Left ventricle myocardium superior (tissue), 1 donor: ENCODE data around the gene BTBD2. TPM values are rescaled to one million over a fixed set of nuclear protein-coding genes. Genes with fewer than 3 reads are reported as not detected.

Experiments used
- ATAC-seq: fragments of 200-7000 bp; cut with Tn5 transposase; one replicate; pipeline ENCODE4 v1.9.1; 2020; ENCODE audit warnings: mild to moderate bottlenecking, moderate library complexity
- DNase-seq: peaks from one replicate; pipeline ENCODE4 v3.0.0-alpha.2; 2020
- intact Hi-C: fragments of 100-400 bp; cut with micrococcal nuclease; formaldehyde crosslinking; loops from one replicate; pipeline ENCODE4 v1.11.0; 2022
- total RNA-seq: library from RNA; stranded (reverse); fragmentation: NEBNext Ultra II Directional; extraction: Animal tissue kit (Norgen Biotek cat#: 25700); gene quantifications from one replicate; pipeline ENCODE4 v1.2.1, GENCODE V29; 2021
- donor health status: DM: no; HTN: yes; CAD: no; lungs with severe emphysema.

The BTBD2 gene
- total RNA-seq, 1 donor from 2014 or later, result 65.6 TPM

- DNase-seq (peak; percentile 77), ATAC-seq (no peak)
- intact Hi-C loops, result no loop called here
Measured at GRCh38 chr19:2051773-2052704, 36.5 kb upstream of the BTBD2 start.

GRCh38 chr19:2050991-2051772, 35.7 kb upstream of the BTBD2 start, which contains the start of gene MKNK2:
MKNK2 (minus strand) TSS chr19:2051244; CDS start chr19:2050851, 393 bp downstream.
- ATAC-seq, result peak; percentile 69
- intact Hi-C loops, result no loop called here
- peak; percentile 98 for DNase-seq

GRCh38 chr19:2050349-2050990, 35.0 kb upstream of the BTBD2 start:
- DNase-seq, result peak; percentile 58
- ATAC-seq, result peak; percentile 1
- intact Hi-C loops, result no loop called here

- ATAC-seq (peak; percentile 72), DNase-seq (peak; percentile 88)
- intact Hi-C loops, result no loop called here
Measured at GRCh38 chr19:2049741-2050348, 34.3 kb upstream of the BTBD2 start.

- intact Hi-C loops, result no loop called here
- ATAC-seq (peak; percentile 4), DNase-seq (peak; percentile 64)
Measured at GRCh38 chr19:2048959-2049740, 33.6 kb upstream of the BTBD2 start.

- peak; percentile 29 for DNase-seq
- intact Hi-C loops, result no loop called here
- ATAC-seq, result no peak
Measured at GRCh38 chr19:2048104-2048958, 32.8 kb upstream of the BTBD2 start.

- intact Hi-C loops, result no loop called here
- no peak for ATAC-seq
Measured at GRCh38 chr19:2047449-2048103, 32.1 kb upstream of the BTBD2 start.

GRCh38 chr19:2047076-2047448, 31.5 kb upstream of the BTBD2 start:
- no peak for ATAC-seq
- intact Hi-C loops, result no loop called here
- no peak for DNase-seq

More at GRCh38 chr19:2047449-2048103, 32.1 kb upstream of the BTBD2 start:
- peak; percentile 73 for DNase-seq

GRCh38 chr19:2046046-2046907, 30.8 kb upstream of the BTBD2 start:
- DNase-seq (peak; percentile 34), ATAC-seq (no peak)
- intact Hi-C loops, result no loop called here

GRCh38 chr19:2045501-2046045, 30.1 kb upstream of the BTBD2 start:
- peak; percentile 66 for DNase-seq
- intact Hi-C loops, result no loop called here
- ATAC-seq, result no peak

GRCh38 chr19:2044709-2045500, 29.4 kb upstream of the BTBD2 start:
- DNase-seq, result peak; percentile 30
- ATAC-seq, result no peak
- intact Hi-C loops, result no loop called here

- peak; percentile 60 for DNase-seq
Measured at GRCh38 chr19:2043961-2044708, 28.6 kb upstream of the BTBD2 start.

GRCh38 chr19:2043251-2043641, 27.7 kb upstream of the BTBD2 start:
- DNase-seq (peak; percentile 23), ATAC-seq (peak; percentile 5)
- intact Hi-C loops, result no loop called here

More at GRCh38 chr19:2043961-2044708, 28.6 kb upstream of the BTBD2 start:
- ATAC-seq, result no peak
- intact Hi-C loops, result no loop called here

GRCh38 chr19:2042485-2043250, 27.2 kb upstream of the BTBD2 start:
- intact Hi-C loops, result no loop called here
- DNase-seq (peak; percentile 61), ATAC-seq (peak; percentile 2)
